ENCODE results near the gene NSUN2. TPM values are rescaled to one million over a fixed set of nuclear protein-coding genes. Genes with fewer than 3 reads are reported as not detected.
A peak's percentile ranks its signal among the peaks of the same experiment; 100 is the strongest.
"Not testable (repeated sequence)": the region's sequence is repeated elsewhere in the genome, so short reads cannot be mapped to it uniquely, and the experiment has no call there.

NSUN2 gene
- total RNA-seq, 4 donors from 2014 or later, result 27.5 to 134 (median 55.8) TPM

- no peaks in the 10 kb centered on the region for H3K27me3 ChIP-seq
- H3K36me3 ChIP-seq, result no peaks in the 10 kb centered on the region
- H3K27ac ChIP-seq, result no peak overlapping the region
- H3K4me1 ChIP-seq, result no peaks in the 10 kb centered on the region
- no peak overlapping the region for H3K4me3 ChIP-seq
- no peak for DNase-seq
- no peaks in the 10 kb centered on the region for H3K9me3 ChIP-seq
- no peak for TF ChIP-seq POLR2A (IDR thresholded peaks at IDR 0.05)
- TF ChIP-seq CTCF (IDR thresholded peaks at IDR 0.05), result no peak
These were observed 40.2 kb upstream of the NSUN2 start for GRCh38 chr5:6673031-6673430.

- not testable (repeated sequence) for DNase-seq, H3K9me3 ChIP-seq, H3K4me1 ChIP-seq, H3K36me3 ChIP-seq, H3K27ac ChIP-seq, H3K4me3 ChIP-seq, H3K27me3 ChIP-seq
These were observed 35.9 kb upstream of the NSUN2 start for GRCh38 chr5:6668717-6669116.

GRCh38 chr5:6667648-6668047, 34.8 kb upstream of the NSUN2 start:
- H3K4me1 ChIP-seq, result no peaks in the 10 kb centered on the region
- no peaks in the 10 kb centered on the region for H3K27me3 ChIP-seq
- no peak overlapping the region for H3K4me3 ChIP-seq
- no peak for DNase-seq
- TF ChIP-seq CTCF (IDR thresholded peaks at IDR 0.05) (no peak), POLR2A (IDR thresholded peaks at IDR 0.05) (no peak)
- H3K27ac ChIP-seq, result no peak overlapping the region
- peaks cover 0 to 4% (median 0%) of the 10 kb centered on the region in 3 donors for H3K36me3 ChIP-seq
- no peaks in the 10 kb centered on the region for H3K9me3 ChIP-seq

- Histone ChIP-seq H3K4me1 (no peaks in the 10 kb centered on the region), H3K36me3 (peaks cover 0 to 4% (median 0%) of the 10 kb centered on the region in 3 donors), H3K27ac (no peak overlapping the region), H3K27me3 (no peaks in the 10 kb centered on the region), H3K9me3 (no peaks in the 10 kb centered on the region), H3K4me3 (no peak overlapping the region)
- DNase-seq, result no peak
- TF ChIP-seq CTCF (IDR thresholded peaks at IDR 0.05), result no peak
- no peak for TF ChIP-seq POLR2A (IDR thresholded peaks at IDR 0.05)
These were observed 33.9 kb upstream of the NSUN2 start for GRCh38 chr5:6666762-6667161.

- TF ChIP-seq CTCF (IDR thresholded peaks at IDR 0.05) (no peak), POLR2A (IDR thresholded peaks at IDR 0.05) (no peak)
- DNase-seq, result peak in 1 of 3 donors; percentile 31
- peak overlapping the region in 1 of 4 donors; percentile 2 for H3K4me3 ChIP-seq
- no peaks in the 10 kb centered on the region for H3K27me3 ChIP-seq
- no peaks in the 10 kb centered on the region for H3K4me1 ChIP-seq
- H3K36me3 ChIP-seq, result peaks cover 0 to 21% (median 0%) of the 10 kb centered on the region in 3 donors
- no peaks in the 10 kb centered on the region for H3K9me3 ChIP-seq
- H3K27ac ChIP-seq, result peak overlapping the region; percentile 0 to 75 (median 68)
These were observed 27.8 kb upstream of the NSUN2 start for GRCh38 chr5:6660688-6661087.

- no peaks in the 10 kb centered on the region for H3K4me1 ChIP-seq
- peak; percentile 58 to 84 (median 76) for DNase-seq
- peaks cover 0 to 26% (median 0%) of the 10 kb centered on the region in 3 donors for H3K36me3 ChIP-seq
- H3K27me3 ChIP-seq, result no peaks in the 10 kb centered on the region
- H3K9me3 ChIP-seq, result no peaks in the 10 kb centered on the region
- TF ChIP-seq CTCF (IDR thresholded peaks at IDR 0.05) (no peak), POLR2A (IDR thresholded peaks at IDR 0.05) (no peak)
- H3K27ac ChIP-seq, result peak overlapping the region; percentile 0 to 75 (median 68)
- peak overlapping the region in 2 of 4 donors; percentile 2 to 26 for H3K4me3 ChIP-seq
These were observed 27.3 kb upstream of the NSUN2 start for GRCh38 chr5:6659941-6660684.
